Hepatocyte (in vitro differentiated cells): Measurements from ENCODE around the gene FILIP1L.

Experiments
- EZH2 ChIP-seq: fragments of 200-600 bp; sonication (generic); IDR thresholded peaks from 2 replicates; pipeline ENCODE4 v1.6.1; 2016; ENCODE audit warnings: antibody characterized with exemption, mild to moderate bottlenecking, borderline replicate concordance
- EZH2phosphoT487 ChIP-seq: fragments of 200-600 bp; sonication (generic); IDR thresholded peaks from one replicate; pipeline ENCODE4 v1.6.1; 2018; ENCODE audit warnings: antibody characterized with exemption, mild to moderate bottlenecking, low read depth, moderate library complexity; ENCODE audit not compliant: unreplicated experiment, severe bottlenecking
- TF ChIP-seq, protein P1 (sequence below): fragments of 200-600 bp; sonication (generic); IDR thresholded peaks from 2 replicates; pipeline ENCODE4 v1.5.1; 2016; ENCODE audit warnings: antibody characterized with exemption, mild to moderate bottlenecking; ENCODE audit not compliant: poor library complexity

DNA sequence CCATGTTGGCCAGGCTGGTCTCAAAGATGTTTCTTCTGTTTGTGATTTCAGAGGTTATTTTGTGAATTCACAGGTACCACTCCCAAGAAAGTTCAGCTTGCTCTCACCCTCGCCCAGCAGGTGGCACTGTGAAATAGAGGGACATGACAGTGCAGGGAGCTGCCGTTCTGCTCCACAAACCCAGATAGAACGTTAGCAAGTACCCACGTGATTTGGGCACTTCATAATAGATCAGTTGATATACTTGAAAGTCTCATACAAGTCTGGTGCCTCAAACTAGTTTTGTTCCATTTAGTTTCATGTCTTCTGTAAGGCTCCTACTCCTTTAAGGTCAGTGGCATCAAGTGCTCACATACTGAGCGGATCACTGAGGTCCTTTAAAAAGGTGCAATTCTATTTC, 45.5 kb downstream of the FILIP1L start:
- TF ChIP-seq, protein P1, sequence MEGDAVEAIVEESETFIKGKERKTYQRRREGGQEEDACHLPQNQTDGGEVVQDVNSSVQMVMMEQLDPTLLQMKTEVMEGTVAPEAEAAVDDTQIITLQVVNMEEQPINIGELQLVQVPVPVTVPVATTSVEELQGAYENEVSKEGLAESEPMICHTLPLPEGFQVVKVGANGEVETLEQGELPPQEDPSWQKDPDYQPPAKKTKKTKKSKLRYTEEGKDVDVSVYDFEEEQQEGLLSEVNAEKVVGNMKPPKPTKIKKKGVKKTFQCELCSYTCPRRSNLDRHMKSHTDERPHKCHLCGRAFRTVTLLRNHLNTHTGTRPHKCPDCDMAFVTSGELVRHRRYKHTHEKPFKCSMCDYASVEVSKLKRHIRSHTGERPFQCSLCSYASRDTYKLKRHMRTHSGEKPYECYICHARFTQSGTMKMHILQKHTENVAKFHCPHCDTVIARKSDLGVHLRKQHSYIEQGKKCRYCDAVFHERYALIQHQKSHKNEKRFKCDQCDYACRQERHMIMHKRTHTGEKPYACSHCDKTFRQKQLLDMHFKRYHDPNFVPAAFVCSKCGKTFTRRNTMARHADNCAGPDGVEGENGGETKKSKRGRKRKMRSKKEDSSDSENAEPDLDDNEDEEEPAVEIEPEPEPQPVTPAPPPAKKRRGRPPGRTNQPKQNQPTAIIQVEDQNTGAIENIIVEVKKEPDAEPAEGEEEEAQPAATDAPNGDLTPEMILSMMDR, result peak; percentile 64
- TF ChIP-seq EZH2, result no peak
- TF ChIP-seq EZH2phosphoT487, result no peak
